ENCODE measurements around the gene SDHD. TPM values are rescaled to one million over a fixed set of nuclear protein-coding genes. Genes with fewer than 3 reads are reported as not detected.

The SDHD gene
- total and polyA plus RNA-seq, 2 donors (not counting 3 experiments of a cell fraction or from before 2014, with no cell fraction given) = 72.3 to 169 TPM

- CTCF ChIA-PET = interaction anchor here (1.0 to 1.5 kb wide), 4 partner anchors 12 to 40 kb away, joined by 3 to 5 read pairs (median 4); no protein-coding TSS in a partner anchor
- BruUV-seq (replicated peaks) = no TSS peak
- no peaks in the 10 kb centered on the region for H3K9me1 ChIP-seq (replicated peaks; ENCODE audit: control insufficient read depth, extremely low read depth, insufficient read depth, low read length)
- H2AFZ ChIP-seq (ENCODE audit: low read depth, low read length) = no peak overlapping the region
- peak overlapping the region; percentile 2 for H3K27ac ChIP-seq (ENCODE audit: insufficient read depth, low read depth, low read length)
- H3K4me3 ChIP-seq (replicated peaks in 1 of 3; ENCODE audit: insufficient read depth in 1 of 3, low read depth in 1 of 3, low read length in 3 of 3) = no peak overlapping the region
- no peaks in the 10 kb centered on the region for H3K9me3 ChIP-seq (replicated peaks; ENCODE audit: control insufficient read depth, insufficient read depth, low read length)
- POLR2A ChIA-PET = no interaction called here
- no peaks in the 10 kb centered on the region for H3K27me3 ChIP-seq (ENCODE audit: control insufficient read depth in 2 of 2, insufficient read depth in 2 of 2, low read length in 2 of 2)
- H3K9ac ChIP-seq (replicated peaks; ENCODE audit: extremely low read depth, insufficient read depth, low read length) = no peak overlapping the region
- H3K4me1 ChIP-seq (ENCODE audit: control insufficient read depth, extremely low read depth, insufficient read depth, low read length) = peaks cover 14% of the 10 kb centered on the region
- DNase-seq (ENCODE audit: low read depth, low spot score) = peak; percentile 67
- no peaks in the 10 kb centered on the region for H4K20me1 ChIP-seq (replicated peaks; ENCODE audit: control insufficient read depth, extremely low read depth, insufficient read depth, low read length)
- intact Hi-C loops (cut with micrococcal nuclease) = no loop called here
- H3K79me2 ChIP-seq (ENCODE audit: control insufficient read depth, insufficient read depth, low read length) = peaks cover 2% of the 10 kb centered on the region
- TF ChIP-seq JUN (IDR thresholded peaks at IDR 0.05; ENCODE audit: borderline replicate concordance, insufficient read depth, insufficient read length, low read depth) = peak; percentile 65
- TF ChIP-seq MYC (IDR thresholded peaks at IDR 0.05; ENCODE audit: low read depth, low read length) = no peak
- peak; percentile 69 for TF ChIP-seq FOS (IDR thresholded peaks at IDR 0.05; ENCODE audit: borderline replicate concordance, insufficient read depth, low read length)
- TF ChIP-seq POLR2A (IDR thresholded peaks at IDR 0.05; ENCODE audit: low read depth, low read length) = no peak
- TF ChIP-seq POLR2AphosphoS5 (IDR thresholded peaks at IDR 0.05; ENCODE audit: insufficient read depth, low read depth, low read length) = no peak
- no peak for TF ChIP-seq CTCF (IDR thresholded peaks at IDR 0.05; ENCODE audit: extremely low read depth in 1 of 2, insufficient read depth in 1 of 2, low read depth in 1 of 2, low read length in 2 of 2)
- peak; percentile 71 for TF ChIP-seq GATA2 (IDR thresholded peaks at IDR 0.05; ENCODE audit: insufficient read depth, insufficient read length, low read depth, low read length)
- TF ChIP-seq MAX (IDR thresholded peaks at IDR 0.05; ENCODE audit: insufficient read depth, insufficient read length) = no peak
- no peak for TF ChIP-seq EZH2 (IDR thresholded peaks at IDR 0.05; ENCODE audit: borderline replicate concordance, low read depth, low read length, severe bottlenecking)
- dilution Hi-C loops (cut with MboI; ENCODE audit: extremely low pct_ligation_motif_present, low sequenced_read_pairs) = no loop called here
- H3K36me3 ChIP-seq (ENCODE audit: control insufficient read depth in 2 of 2, extremely low read depth in 1 of 2, insufficient read depth in 2 of 2, low read length in 2 of 2) = peaks cover 7 to 15% of the 10 kb centered on the region in 2 experiments
- peak; percentile 90 for FAIRE-seq
- H3K4me2 ChIP-seq (ENCODE audit: insufficient read depth, low read length) = peak overlapping the region; percentile 12
Measured at GRCh38 chr11:112042161-112042960, 44.3 kb upstream of the SDHD start.
